MV-4-11 (cell line): ENCODE measurements around the gene FMNL2.

Experiments
- DNase-seq: peaks from one replicate; lab custom pipeline; 2025; lab: John Stamatoyannopoulos, UW

The FMNL2 gene

DNA sequence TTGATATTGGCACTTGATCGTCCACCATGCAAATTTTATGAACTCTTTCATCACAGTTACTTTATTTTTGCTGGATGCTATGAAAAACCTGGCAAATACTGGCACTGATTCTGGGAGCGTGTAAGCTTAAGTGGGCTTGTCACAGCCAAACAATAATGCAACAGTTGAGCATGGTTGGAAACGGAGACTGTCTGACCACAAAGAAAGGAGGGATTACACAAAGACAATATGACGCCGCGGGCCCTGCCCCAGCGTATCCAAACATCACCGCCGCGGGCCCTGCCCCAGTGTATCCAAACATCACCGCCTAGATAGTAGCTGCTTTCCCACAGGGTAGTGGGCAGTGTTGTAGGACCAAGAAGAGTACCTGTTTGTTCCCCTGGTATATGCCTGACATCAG, 246.4 kb downstream of the FMNL2 start:
- no peak for DNase-seq

DNA sequence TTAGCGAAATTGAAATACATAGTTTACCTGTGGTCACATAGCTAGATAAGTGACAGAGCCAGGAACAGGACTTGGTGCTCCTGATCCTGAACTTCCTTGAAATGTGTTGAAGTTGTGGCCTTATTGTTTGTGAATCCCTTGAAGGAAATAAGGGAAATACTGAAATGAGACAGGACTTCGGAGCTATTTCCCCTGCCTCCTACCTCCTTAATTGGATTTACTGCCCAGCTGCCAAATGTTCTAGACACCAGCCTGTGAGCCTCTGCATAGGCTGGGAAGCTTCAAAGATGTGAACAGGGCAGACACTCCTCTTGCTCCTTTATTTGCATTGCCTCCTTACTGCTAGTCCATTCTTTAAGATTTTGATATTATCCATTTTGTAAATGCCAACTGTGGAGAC, 247.1 kb downstream of the FMNL2 start:
- no peak for DNase-seq

DNA sequence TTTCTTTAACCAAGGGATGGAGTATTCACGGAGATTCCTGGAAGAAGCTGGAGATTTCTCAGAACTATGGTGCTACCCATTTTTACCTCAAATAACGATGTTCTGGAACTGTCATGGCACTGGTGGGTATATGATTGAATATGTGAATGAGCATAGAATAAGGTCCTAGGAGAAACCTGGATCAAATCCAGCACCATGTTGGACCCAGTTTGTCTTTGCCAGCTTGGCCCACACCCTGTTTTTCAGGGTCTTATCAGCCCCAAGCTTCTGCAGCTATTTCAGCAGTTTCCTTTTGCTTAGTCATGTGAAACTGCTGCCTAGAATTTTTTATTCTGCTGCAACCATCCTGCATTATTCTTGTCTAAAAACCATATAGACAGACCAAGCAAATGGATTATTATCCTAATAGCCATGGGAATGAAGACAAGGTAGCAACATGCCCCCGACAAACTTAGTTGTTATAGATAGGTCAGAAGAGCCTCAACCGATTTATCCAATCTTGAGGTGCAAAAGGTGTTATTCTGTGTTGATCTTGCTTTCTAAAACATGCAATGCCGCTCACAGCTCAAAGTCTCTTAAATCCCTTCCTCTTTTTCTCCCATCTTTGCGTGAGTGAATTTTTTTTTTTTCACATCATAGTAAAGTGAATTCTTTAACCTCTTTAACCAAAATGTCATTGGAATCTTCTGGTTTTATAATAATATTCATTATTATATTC, 248.7 kb downstream of the FMNL2 start:
- DNase-seq: no peak

DNA sequence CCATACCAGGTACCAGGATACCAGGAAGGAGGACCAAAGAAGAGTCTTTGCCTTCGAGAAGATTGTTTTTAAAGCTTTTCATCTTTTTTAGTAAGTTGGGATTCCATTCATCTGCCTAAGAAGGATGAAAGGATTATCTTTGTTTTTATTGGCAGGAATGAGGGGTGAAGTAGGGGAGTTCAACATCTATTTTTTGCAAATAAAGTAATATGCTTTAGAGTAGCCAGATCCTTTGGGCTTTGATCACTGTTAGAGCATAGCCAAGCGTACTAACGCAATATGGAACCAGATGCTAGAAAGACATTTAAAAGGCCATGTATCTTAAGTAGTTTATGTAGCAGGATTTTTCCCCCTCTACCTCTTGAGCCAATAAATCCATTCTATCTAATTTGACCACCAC, 249.3 kb downstream of the FMNL2 start:
- no peak for DNase-seq

DNA sequence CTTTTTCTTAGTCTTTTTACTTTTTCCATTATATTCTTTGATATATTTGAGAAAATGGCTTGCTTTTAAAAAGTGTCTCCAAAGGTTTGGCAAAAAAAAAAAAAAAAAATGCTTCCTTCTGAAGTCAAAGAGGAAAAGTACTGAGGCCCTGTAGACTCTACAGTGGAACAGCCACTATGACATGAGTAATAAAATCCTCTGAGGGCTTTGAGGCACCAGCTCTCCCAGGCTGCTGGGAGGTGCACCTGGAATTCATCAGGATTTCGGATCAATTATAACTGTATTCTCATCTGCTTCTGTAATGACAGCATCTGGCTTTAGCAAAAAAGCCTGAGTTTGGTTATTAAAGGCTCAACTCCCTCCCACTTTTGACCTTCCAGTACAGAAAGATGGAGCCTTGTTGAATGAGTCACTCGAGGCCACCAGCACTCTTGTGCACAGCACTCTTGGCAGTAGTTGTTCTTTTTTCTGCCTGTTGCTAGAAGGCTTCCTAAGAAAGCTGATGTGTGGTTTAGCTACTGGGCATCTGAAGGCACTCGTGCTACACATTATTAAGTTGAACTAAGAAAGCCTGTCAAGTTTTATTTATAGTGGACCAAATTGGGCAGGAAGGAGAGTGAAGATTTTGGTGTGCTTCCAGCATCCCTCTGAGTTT, 251.0 kb downstream of the FMNL2 start:
- peak; percentile 65 for DNase-seq

DNA sequence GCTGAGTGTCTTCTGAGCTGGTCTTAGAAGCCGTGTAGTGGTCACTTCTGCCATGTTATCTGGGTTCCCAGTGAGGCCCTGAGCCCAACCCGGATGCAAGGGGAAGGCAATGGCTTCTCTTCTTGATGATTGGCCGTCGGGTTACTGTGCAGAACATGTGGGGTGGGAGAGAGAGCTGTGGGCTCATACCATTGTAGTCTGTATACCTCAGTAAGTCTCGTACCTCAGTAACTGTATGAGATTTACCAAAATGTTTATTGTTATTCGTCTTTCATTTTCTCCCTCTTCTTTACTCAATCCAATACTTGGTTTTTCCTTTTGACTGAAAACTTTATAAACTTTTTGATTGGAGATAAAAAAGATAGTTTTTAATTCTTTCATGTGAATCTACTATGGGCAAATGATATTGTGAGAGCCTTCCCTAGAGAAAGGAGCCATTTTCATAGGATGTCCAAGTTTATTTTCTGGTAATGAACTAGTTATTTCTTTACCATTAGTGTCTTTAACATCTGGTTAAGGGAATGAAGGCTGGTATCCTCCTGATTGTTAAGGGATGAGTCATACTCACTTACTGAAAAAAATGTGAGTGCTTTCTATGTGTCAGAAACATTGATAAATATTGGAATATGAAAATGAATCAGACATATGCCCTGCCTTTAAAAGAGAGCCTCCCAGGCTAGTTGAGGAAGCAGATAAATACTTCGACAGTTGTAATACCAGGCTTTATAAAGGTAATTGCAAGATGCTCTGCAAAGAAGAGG, 252.4 kb downstream of the FMNL2 start:
- no peak for DNase-seq

DNA sequence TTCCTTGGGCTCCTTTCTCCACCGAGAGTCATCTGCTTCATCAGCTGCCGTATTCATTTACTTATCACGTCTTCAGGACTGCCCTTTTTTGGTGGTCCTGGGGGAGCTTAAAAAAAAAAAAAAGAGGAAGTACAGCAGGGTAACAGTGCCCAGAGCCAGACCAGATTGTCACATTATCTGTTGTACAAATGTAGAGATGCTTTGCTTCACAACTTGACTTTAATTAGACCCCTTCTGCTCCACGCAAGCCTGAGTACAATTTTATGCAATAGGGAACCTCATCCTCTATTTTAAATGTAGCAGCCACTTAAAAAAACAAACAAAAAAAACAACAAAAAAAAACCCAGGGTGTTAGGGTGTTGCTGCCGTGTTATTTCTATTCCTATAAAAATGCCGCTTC, 254.0 kb downstream of the FMNL2 start:
- DNase-seq: no peak

DNA sequence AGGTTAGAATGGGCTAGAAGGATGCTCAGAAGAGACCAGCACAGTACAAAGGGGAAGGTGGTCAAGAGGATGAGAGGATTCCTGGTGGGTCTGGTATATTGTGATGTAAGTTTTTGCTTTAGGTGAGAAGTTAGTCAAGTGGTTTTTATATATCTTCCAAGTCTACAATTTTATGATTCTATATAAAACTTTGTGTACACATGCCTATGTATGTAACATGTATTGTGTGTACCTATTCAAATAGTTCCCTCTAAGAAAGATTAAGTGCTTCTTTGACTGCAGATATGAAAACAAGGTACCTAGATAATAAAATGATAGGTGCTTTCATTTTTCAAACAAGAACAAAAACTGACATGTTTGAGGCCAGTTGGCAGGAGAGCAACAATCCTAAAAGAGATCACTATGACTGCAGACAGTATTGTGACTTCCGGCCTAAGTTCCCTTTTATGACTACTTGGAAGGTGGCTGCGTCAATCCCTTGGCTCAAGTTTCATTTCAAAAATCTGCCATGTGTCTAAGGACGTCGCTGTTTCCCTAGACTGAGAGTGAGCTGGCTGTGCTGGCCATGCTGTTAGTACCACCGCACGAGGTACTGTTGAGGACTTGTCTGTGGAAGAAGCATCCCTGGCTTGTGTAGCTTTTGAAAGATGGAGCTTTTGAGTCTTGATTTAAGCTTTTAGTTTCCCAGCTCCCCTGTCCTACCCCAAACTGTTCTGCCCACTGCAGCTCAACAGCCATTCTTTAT, 259.2 kb downstream of the FMNL2 start:
- DNase-seq: peak; percentile 95

DNA sequence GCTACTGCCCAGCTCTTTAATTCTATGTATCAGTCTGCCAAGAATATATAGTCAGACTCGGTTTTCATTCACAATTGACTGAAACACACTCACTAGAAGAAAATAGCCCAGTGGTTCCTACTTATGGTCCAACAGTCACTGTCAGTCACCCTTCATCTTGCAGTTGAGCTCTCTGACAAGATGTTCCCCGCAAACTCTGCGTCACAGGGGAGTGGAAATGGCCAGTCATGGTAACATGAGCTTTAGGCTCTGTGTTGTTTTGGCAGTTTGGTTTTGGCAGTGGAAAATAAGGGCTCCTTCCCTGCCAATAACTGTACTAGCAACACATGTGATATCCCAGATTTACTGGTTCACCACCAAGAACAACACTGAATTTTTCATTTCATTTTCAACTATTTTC, 259.8 kb downstream of the FMNL2 start:
- no peak for DNase-seq

DNA sequence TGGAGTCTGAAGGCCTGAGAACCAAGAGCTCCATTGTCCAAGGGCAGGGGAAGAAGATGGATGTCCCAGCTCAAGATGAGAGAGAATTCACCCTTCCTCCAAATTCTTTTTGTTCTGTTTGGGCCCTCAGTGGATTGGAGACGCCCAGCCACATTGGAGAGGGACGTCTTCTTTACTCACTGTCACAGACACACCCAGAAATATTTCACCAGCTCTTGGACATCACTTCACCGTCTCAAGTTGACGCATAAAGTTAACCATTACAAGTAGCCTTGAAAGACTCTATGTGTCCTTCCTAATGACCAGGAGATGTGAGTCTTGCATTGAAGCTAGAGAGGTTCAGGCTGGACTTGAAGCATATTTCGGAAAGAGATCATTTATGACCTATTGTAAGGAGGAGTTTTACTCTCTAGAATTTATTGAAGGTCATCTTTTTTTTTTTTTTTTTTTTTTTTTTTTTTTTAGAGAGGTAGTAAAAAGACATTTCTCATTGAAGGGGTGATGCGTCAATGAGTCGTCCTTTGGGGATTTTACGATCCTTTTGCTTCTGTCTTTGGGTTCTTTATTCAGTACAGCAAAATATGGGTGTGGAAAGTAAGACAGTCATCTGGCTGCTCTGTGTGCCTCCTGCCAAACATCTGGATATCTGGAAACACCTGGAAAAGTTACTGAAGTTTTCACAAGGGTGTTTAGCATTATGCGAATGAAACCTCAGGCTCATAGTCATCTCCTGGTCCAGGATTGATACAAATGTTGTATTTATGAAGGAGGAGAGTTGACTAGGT, 264.2 kb downstream of the FMNL2 start:
- no peak for DNase-seq

DNA sequence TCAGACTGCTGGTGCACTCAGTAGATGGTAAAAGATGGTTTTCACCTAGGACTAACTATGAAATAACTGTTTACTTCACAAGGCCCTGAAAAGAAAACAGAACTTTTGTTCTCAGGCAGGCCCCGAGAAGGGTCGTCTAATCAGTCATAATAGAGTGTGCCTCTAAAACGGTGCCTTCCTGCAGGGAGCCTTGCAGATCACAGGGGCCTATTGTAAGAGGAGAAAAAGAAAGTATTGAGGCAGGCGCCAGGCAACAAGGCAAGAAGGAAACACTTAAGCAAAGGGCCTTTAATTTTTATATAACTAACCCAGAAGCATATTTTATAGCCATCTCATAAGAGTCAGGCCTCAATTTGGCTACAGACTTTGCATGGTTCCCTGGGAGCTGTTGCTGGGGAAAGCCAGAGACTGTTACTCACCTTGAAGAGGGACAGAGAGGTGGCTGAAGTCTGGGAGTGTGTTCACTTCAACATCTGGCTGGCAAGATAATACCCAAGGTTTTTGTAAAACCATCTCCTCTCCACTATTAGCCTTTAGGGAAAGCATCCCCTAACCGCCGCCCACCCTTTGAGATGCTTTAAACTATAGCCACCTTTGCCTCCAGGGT, 265.2 kb downstream of the FMNL2 start:
- DNase-seq: no peak

DNA sequence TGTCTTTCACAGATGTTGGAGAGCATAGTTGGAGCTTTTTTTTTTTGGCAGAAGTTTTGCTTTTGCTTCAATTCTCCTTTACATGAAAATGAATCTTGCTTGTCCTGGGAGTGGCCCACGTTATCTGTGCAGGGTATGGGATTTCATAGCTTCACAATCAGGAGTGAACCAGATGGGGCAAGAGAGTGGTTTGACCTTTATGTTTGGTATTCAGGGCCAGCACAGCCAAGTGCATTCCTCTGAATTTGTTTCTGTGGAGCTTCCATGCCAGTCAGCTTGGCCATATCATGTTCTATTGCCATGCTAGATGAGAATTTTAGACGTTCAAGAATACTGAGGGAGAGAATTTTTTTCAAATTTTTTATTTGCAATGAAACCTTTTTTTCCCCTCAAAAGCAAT, 265.7 kb downstream of the FMNL2 start:
- no peak for DNase-seq

DNA sequence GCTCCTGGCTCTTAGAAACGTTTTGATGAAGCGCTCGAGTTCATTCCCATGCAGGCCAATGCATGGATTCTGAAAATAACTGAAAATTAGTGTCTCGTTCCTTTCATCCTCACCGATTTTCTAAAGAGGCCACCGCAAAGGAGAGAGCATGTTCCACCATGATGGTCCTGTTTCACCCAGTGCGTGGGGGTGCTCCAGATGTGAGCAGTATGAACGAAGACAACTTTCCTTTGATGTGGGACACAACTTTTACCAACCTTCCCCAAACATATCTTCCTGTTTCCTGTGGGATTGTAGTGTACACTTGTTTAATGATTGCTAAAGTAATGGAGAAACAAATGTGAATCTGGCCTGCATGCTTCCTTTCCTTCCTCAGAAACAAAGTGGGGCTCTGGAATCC, 267.8 kb downstream of the FMNL2 start:
- no peak for DNase-seq

DNA sequence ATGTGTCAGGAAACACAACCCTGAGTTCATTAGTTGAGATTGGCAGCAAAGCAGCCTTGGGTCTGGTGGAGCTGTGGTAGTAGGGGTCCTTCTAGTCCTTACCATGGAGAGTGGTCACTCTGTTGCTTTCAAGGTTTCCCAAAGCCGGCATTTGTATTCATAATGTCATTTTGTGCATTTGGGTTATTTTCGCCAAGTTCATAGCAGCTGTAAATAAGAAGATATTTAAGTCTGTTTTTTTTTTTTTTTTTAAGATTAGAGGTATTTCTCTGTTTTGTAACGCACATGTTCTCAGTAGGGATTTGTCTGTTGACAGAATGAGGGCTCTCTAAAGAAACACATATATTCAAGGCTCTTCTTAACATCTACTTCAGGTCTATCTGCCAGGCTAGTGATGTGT, 268.2 kb downstream of the FMNL2 start:
- no peak for DNase-seq

DNA sequence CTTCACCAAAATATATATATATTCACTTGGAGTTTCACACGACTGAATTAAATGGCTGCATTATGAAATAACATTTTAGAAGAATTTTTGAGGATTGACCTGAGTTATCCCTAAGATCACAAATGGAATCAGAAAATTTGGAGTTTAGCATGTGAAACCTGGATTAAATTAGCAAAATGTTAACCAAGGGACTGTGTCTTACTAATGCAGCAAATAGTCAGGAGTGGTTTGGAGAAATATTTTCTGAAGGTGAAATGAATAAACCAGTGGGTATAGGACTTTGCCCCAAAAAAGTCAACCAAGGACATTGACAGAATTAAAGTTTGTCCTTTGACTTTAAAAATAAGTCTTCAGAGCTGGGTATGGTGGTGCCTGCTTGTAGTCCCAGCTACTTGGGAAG, 271.1 kb downstream of the FMNL2 start:
- DNase-seq: no peak

DNA sequence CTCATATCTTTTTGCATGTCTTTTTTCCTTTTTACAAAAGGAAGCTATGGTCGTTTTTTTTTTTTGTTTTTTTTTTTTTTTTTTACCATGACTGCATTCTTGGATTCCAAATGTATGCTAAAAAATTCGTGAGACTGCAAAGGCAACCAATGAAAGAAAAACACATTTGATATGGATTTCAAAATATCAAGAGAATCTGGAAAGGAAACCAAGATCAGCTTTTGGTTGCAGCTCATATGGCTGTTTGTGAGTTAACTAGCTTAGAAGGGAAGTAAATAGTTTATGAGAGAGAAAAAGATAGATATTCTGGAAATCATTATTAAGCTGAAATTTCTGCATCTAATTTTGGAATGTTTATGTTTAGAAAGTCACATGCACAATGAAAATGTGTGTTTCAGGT, 272.0 kb downstream of the FMNL2 start:
- DNase-seq: no peak

DNA sequence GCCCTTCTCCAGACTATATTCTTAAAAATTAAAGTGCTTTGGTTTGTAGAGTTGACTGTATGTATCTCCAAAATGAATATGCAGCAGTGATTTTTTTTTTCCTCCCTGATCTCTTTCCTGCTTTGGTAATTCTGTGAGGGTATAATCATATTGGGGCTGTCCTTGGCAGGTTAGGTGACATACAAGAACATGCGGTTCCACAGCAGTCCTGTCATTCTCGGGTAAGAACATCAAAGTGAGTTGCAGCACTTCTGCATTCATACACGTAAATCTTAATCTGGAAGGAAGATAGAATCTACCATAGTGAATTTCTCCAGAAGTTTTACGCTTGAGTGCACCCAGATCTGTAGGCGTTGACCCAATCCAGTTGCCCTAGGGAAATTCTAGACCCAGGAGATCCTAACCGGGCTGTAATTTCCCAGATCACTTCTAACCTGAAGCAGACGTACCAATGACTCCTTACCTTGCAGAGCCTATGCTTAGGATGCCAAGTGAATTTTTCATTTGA, 272.9 kb downstream of the FMNL2 start:
- no peak for DNase-seq

DNA sequence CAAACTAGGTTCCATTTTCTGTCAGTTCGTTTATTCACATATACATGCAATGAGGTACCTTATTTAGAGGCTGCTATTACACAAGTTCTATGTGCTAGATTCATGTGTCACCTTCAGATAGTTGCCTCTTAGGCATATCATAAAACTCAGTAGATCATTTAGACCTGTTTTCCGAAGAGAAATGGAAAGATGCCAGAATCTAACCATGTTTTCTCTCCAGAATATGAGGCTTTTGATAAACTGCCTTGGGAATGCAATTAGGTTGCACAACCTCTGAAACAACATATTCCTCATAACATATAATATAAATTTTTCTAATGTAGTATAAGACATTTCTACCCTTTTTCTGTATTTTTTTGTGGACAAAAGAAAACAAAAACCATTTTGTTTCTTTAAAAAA, 274.2 kb downstream of the FMNL2 start:
- DNase-seq: no peak

DNA sequence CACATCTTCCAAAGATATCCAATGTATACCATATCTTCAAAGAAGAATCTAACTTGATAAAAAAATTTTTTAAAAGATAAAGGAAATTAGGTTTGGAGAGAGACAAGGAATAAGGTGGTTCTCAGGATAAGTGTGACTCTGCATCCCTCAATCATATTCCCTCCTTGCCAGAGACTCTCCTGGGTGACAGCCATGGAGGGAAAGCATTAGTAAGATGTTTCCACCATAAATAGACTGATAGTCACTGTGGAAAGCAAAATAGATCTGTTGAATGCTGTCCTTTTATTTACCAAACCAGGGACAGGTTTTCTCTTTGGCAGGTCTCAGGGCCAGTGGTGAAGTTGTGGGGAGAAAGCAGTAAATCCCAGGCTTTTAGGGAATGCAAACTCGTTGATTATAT, 274.7 kb downstream of the FMNL2 start:
- no peak for DNase-seq

DNA sequence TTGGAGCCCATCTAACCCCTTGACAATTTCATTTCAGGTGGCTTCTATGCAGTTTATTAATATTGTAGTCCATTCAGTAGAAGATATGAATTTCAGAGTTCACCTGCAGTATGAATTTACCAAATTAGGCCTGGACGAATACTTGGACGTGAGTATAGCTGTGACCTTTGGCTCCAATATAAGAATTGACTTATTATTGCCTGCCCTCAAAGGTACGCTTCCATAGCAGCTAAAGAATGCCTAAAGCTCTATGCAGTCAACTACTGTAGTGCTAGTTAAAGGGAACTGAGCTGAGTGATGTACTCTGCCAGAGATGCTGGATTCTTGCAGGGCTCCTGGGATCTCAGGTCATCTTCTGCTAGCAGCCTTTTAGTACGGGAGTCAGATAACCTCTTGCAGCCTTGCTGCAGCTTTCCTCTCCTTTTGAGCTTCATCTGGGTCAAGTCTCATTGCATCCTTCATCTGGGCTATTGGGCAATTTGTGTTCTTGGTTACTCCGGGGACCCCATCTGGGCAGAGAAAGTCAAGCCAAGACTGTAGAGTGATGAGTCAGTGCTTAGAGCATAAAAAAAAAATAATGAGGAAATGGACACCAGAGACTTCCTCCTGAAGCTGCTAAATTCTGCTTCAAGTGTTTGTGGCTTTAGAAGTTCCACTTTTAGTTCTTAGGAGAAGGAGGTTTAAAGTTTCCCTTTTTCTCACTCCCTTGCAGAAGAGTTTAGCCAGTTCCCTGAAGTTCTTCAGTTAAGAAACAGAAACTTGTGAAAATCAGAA, 276.7 kb downstream of the FMNL2 start:
- peak; percentile 100 for DNase-seq
